Ascending aorta (tissue), 2 donors: ENCODE measurements around the gene APOL4. TPM values are rescaled to one million over a fixed set of nuclear protein-coding genes. Genes with fewer than 3 reads are reported as not detected.

Experiments
- DNase-seq, 2 donors: peaks; one replicate each; pipeline ENCODE4 v3.0.0-alpha.2; 2019; ENCODE audit warnings: low spot score in 2 of 2
- H3K27ac ChIP-seq, 2 donors: fragments of 200-600 bp; sonication (generic); one replicate each; pipeline ENCODE4 v1.5.1; 2016 to 2017; ENCODE audit warnings: mild to moderate bottlenecking in 1 of 2
- H3K27me3 ChIP-seq: fragments of 200-600 bp; sonication (generic); one replicate; pipeline ENCODE4 v1.5.1; 2017
- H3K36me3 ChIP-seq, 2 donors: fragments of 200-600 bp; sonication (generic); one replicate each; pipeline ENCODE4 v1.5.1; 2016
- H3K4me1 ChIP-seq, 2 donors: fragments of 200-600 bp; sonication (generic); one replicate each; pipeline ENCODE4 v1.5.1; 2016 to 2017; ENCODE audit warnings: mild to moderate bottlenecking in 1 of 2
- H3K4me3 ChIP-seq, 2 donors: fragments of 200-600 bp; sonication (generic); one replicate each; pipeline ENCODE4 v1.5.1; 2016 to 2017; ENCODE audit warnings: mild to moderate bottlenecking in 1 of 2
- H3K9me3 ChIP-seq, 2 donors: fragments of 200-600 bp; sonication (generic); one replicate each; pipeline ENCODE4 v1.5.1; 2016
- CTCF ChIP-seq, 3 experiments: fragments of 200-600 bp in 2 of 3; fragments of 450-650 bp in 1 of 3; sonication (generic) in 2 of 3; IDR thresholded peaks; one replicate each; pipeline ENCODE4 v1.5.1; 2016 to 2019; ENCODE audit warnings: antibody characterized with exemption in 3 of 3, mild to moderate bottlenecking in 1 of 3, moderate library complexity in 1 of 3
- intact Hi-C: fragments of 100-400 bp; cut with DNase I; formaldehyde crosslinking; loops from one replicate; pipeline ENCODE4 v1.15.1; 2023
- total RNA-seq: library from RNA; depleted of rRNA; stranded (reverse); fragments of >200 nt; gene quantifications from one replicate; pipeline ENCODE4 v1.1.0, GENCODE V29; 2016

The APOL4 gene
- total RNA-seq, 1 donor from 2014 or later: not detected

- TF ChIP-seq CTCF (IDR thresholded peaks at IDR 0.05): peak; percentile 71 to 79 (median 76)
- peak in 1 of 2 donors; percentile 80 for DNase-seq
- H3K36me3 ChIP-seq: no peaks in the 10 kb centered on the region
- H3K27me3 ChIP-seq: no peaks in the 10 kb centered on the region
- H3K4me3 ChIP-seq: no peak overlapping the region
- no peaks in the 10 kb centered on the region for H3K9me3 ChIP-seq
- no peak overlapping the region for H3K27ac ChIP-seq
- intact Hi-C loops: loop anchor here (2.0 to 5.0 kb wide), 4 partner anchors 28 to 292 kb away; partner anchors contain the start of gene APOL2
- H3K4me1 ChIP-seq: no peaks in the 10 kb centered on the region
Measured at GRCh38 chr22:36194971-36195370, 6.6 kb downstream of the APOL4 start.

GRCh38 chr22:36194385-36194784 lies 7.2 kb downstream of the APOL4 start:
- H3K4me1 ChIP-seq: no peaks in the 10 kb centered on the region
- H3K9me3 ChIP-seq: no peaks in the 10 kb centered on the region
- H3K27me3 ChIP-seq: no peaks in the 10 kb centered on the region
- intact Hi-C loops: loop anchor here (2.0 kb wide), 2 partner anchors 28 to 82 kb away; no protein-coding TSS in a partner anchor
- TF ChIP-seq CTCF (IDR thresholded peaks at IDR 0.05): no peak
- no peaks in the 10 kb centered on the region for H3K36me3 ChIP-seq
- no peak overlapping the region for H3K4me3 ChIP-seq
- no peak for DNase-seq
- H3K27ac ChIP-seq: no peak overlapping the region

GRCh38 chr22:36193577-36193976 lies 8.0 kb downstream of the APOL4 start:
- TF ChIP-seq CTCF (IDR thresholded peaks at IDR 0.05): no peak
- DNase-seq: no peak
- Histone ChIP-seq H3K27me3 (no peaks in the 10 kb centered on the region), H3K9me3 (no peaks in the 10 kb centered on the region), H3K4me1 (no peaks in the 10 kb centered on the region), H3K27ac (no peak overlapping the region), H3K4me3 (no peak overlapping the region), H3K36me3 (no peaks in the 10 kb centered on the region)
- intact Hi-C loops: no loop called here

GRCh38 chr22:36193171-36193570 lies 8.4 kb downstream of the APOL4 start:
- Histone ChIP-seq H3K36me3 (no peaks in the 10 kb centered on the region), H3K4me3 (no peak overlapping the region), H3K9me3 (no peaks in the 10 kb centered on the region), H3K4me1 (no peaks in the 10 kb centered on the region), H3K27ac (no peak overlapping the region), H3K27me3 (no peaks in the 10 kb centered on the region)
- no peak for TF ChIP-seq CTCF (IDR thresholded peaks at IDR 0.05)
- no peak for DNase-seq
- intact Hi-C loops: no loop called here

GRCh38 chr22:36192542-36192941 lies 9.1 kb downstream of the APOL4 start:
- TF ChIP-seq CTCF (IDR thresholded peaks at IDR 0.05): no peak
- no peak for DNase-seq
- intact Hi-C loops: no loop called here

More at GRCh38 chr22:36192542-36192941, 9.1 kb downstream of the APOL4 start:
- no peaks in the 10 kb centered on the region for H3K4me1 ChIP-seq
- H3K9me3 ChIP-seq: no peaks in the 10 kb centered on the region
- no peaks in the 10 kb centered on the region for H3K27me3 ChIP-seq
- H3K4me3 ChIP-seq: no peak overlapping the region
- no peaks in the 10 kb centered on the region for H3K36me3 ChIP-seq
- H3K27ac ChIP-seq: no peak overlapping the region
